HepG2 (cell line): ENCODE data around the gene ARHGDIA. TPM values are rescaled to one million over a fixed set of nuclear protein-coding genes. Genes with fewer than 3 reads are reported as not detected.
A peak's percentile ranks its signal among the peaks of the same experiment; 100 is the strongest.

Experiments
- AGO2 ChIP-seq: fragments of 200-400 bp; formaldehyde crosslinking; optimal IDR thresholded peaks from 2 replicates; pipeline ENCODE3; 2017; ENCODE audit warnings: mild to moderate bottlenecking, low read depth, low read length, moderate library complexity
- ATF7-NPFF ChIP-seq: sonication (generic); formaldehyde crosslinking; IDR thresholded peaks from 2 replicates; pipeline ENCODE4 v1.8.1; 2023; ENCODE audit warnings: mild to moderate bottlenecking, low read depth, missing genetic modification reagents, moderate library complexity
- DRAP1 ChIP-seq: IDR thresholded peaks from 2 replicates; pipeline ENCODE4 v1.6.1; 2016; ENCODE audit warnings: missing genetic modification reagents, missing compliant biosample characterization
- EP300 ChIP-seq, 3 experiments: sonication (generic) in 1 of 3; formaldehyde crosslinking in 1 of 3; IDR thresholded peaks; 2 replicates each; pipeline versions ENCODE4 v1.5.1 to v1.6.1; 2011 to 2020; ENCODE audit warnings: low read depth in 2 of 3, low read length in 2 of 3, borderline replicate concordance in 1 of 3, improper control_type of control experiment in 1 of 3, mild to moderate bottlenecking in 1 of 3, missing genetic modification reagents in 1 of 3, moderate library complexity in 1 of 3
- FIP1L1 ChIP-seq: fragments of 200-400 bp; formaldehyde crosslinking; IDR thresholded peaks from 2 replicates; pipeline ENCODE4 v1.6.1; 2018; ENCODE audit warnings: low read depth, mild to moderate bottlenecking, low read length, moderate library complexity, borderline replicate concordance; ENCODE audit not compliant: insufficient read depth
- GABPB1 ChIP-seq: IDR thresholded peaks from 2 replicates; pipeline ENCODE4 v1.6.1; 2016; ENCODE audit warnings: mild to moderate bottlenecking, missing genetic modification reagents, moderate library complexity, missing compliant biosample characterization
- ISX ChIP-seq: sonication (generic); formaldehyde crosslinking; conservative IDR thresholded peaks from 2 replicates; pipeline ENCODE4 v1.5.0; 2020; ENCODE audit warnings: missing genetic modification reagents
- KDM2A ChIP-seq: sonication (generic); formaldehyde crosslinking; IDR thresholded peaks from 2 replicates; pipeline ENCODE4 v1.4.0; 2020; ENCODE audit warnings: low read depth, missing genetic modification reagents, borderline replicate concordance
- KLF16 ChIP-seq, 2 experiments: sonication (generic) in 1 of 2; formaldehyde crosslinking in 1 of 2; IDR thresholded peaks; 2 replicates each; pipeline versions ENCODE4 v1.6.1 to v1.8.0; 2016 to 2023; ENCODE audit warnings: missing genetic modification reagents in 2 of 2, missing compliant biosample characterization in 1 of 2
- MXI1 ChIP-seq: IDR thresholded peaks from 3 replicates; pipeline ENCODE4 v1.6.1; 2012; ENCODE audit warnings: low read depth, low read length, inconsistent platforms, borderline replicate concordance
- MYC ChIP-seq: sonication (generic); formaldehyde crosslinking; IDR thresholded peaks from 2 replicates; pipeline ENCODE4 v1.9.0; 2021; ENCODE audit warnings: missing genetic modification reagents, borderline replicate concordance
- NCOA1 ChIP-seq: sonication (generic); formaldehyde crosslinking; IDR thresholded peaks from 2 replicates; pipeline ENCODE4 v1.9.0; 2021; ENCODE audit warnings: missing genetic modification reagents
- NFYC ChIP-seq: IDR thresholded peaks from 2 replicates; pipeline ENCODE4 v1.6.1; 2016; ENCODE audit warnings: missing genetic modification reagents, missing compliant biosample characterization
- PAWR ChIP-seq: sonication (generic); formaldehyde crosslinking; IDR thresholded peaks from 2 replicates; pipeline ENCODE4 v1.4.0; 2020; ENCODE audit warnings: missing genetic modification reagents, mild to moderate bottlenecking, borderline replicate concordance
- POLR2AphosphoS5 ChIP-seq: IDR thresholded peaks from 2 replicates; pipeline ENCODE4 v1.6.1; 2012; ENCODE audit warnings: low read depth, low read length
- RARA ChIP-seq: IDR thresholded peaks from 2 replicates; pipeline ENCODE4 v1.6.1; 2016; ENCODE audit warnings: missing genetic modification reagents, missing compliant biosample characterization
- SIN3A ChIP-seq: IDR thresholded peaks from 2 replicates; pipeline ENCODE4 v1.6.1; 2011; ENCODE audit warnings: low read depth, mild to moderate bottlenecking, control low read depth, low read length, borderline replicate concordance
- SP2 ChIP-seq: sonication (generic); formaldehyde crosslinking; IDR thresholded peaks from 2 replicates; pipeline ENCODE4 v1.5.1; 2020; ENCODE audit warnings: mild to moderate bottlenecking, missing genetic modification reagents
- SP4 ChIP-seq: sonication (generic); formaldehyde crosslinking; IDR thresholded peaks from 2 replicates; pipeline ENCODE4 v1.8.1; 2023; ENCODE audit warnings: mild to moderate bottlenecking, missing genetic modification reagents
- SP5 ChIP-seq: IDR thresholded peaks from 2 replicates; pipeline ENCODE4 v1.6.1; 2016; ENCODE audit warnings: low read depth, borderline replicate concordance
- TBX2 ChIP-seq: sonication (generic); formaldehyde crosslinking; IDR thresholded peaks from 2 replicates; pipeline ENCODE4 v1.5.0; 2020; ENCODE audit warnings: missing genetic modification reagents, mild to moderate bottlenecking, borderline replicate concordance
- ZBTB2 ChIP-seq: sonication (generic); formaldehyde crosslinking; IDR thresholded peaks from 2 replicates; pipeline ENCODE4 v1.8.0; 2022; ENCODE audit warnings: low read depth, missing genetic modification reagents
- ZC3H13 ChIP-seq: sonication (generic); formaldehyde crosslinking; IDR thresholded peaks from 2 replicates; pipeline ENCODE4 v1.8.1; 2023; ENCODE audit warnings: mild to moderate bottlenecking, missing genetic modification reagents, moderate library complexity
- ZMAT3 ChIP-seq: sonication (generic); formaldehyde crosslinking; conservative IDR thresholded peaks from 2 replicates; pipeline ENCODE4 v1.7.0; 2021; ENCODE audit warnings: missing genetic modification reagents
- ZNF180 ChIP-seq: sonication (generic); formaldehyde crosslinking; IDR thresholded peaks from 2 replicates; pipeline ENCODE4 v1.4.0; 2020; ENCODE audit warnings: low read depth, missing genetic modification reagents, borderline replicate concordance
- ZNF274 ChIP-seq: sonication (generic); formaldehyde crosslinking; IDR thresholded peaks from 2 replicates; pipeline ENCODE4 v1.5.1; 2020; ENCODE audit warnings: mild to moderate bottlenecking, missing genetic modification reagents
- ZSCAN5A ChIP-seq: sonication (generic); formaldehyde crosslinking; IDR thresholded peaks from 2 replicates; pipeline ENCODE4 v1.8.0; 2022; ENCODE audit warnings: mild to moderate bottlenecking, missing genetic modification reagents, borderline replicate concordance
- polyA plus RNA-seq, 8 experiments: library from polyadenylated mRNA; depleted of rRNA in 3 of 8; stranded (reverse) in 7 of 8; unstranded in 1 of 8; fragments of >200 nt; fragmentation: Illumina TruSeq in 4 of 8; extraction: Trizol in 4 of 8; gene quantifications; 2 replicates each; pipeline versions ENCODE4 v1.2.1 to v1.2.3, GENCODE V29; 2011 to 2016; ENCODE audit warnings: low read depth in 4 of 8, missing spikeins in 1 of 8, mixed read lengths in 1 of 8; ENCODE audit not compliant: insufficient read depth in 1 of 8
- total RNA-seq, 5 experiments: library from RNA; depleted of rRNA; stranded (reverse); fragments of >200 nt; fragmentation: Illumina TruSeq; extraction: Trizol; gene quantifications; 2 replicates each; pipeline ENCODE4 v1.2.3, GENCODE V29; 2016; ENCODE audit warnings: low read depth in 1 of 5

The ARHGDIA gene
- total and polyA plus RNA-seq, 2 of the 13 experiments (the other 11 are each of a cell fraction or from before 2014, with no cell fraction given) = 40.0 to 64.0 TPM

GRCh38 chr17:81911277-81911961 lies 40.3 kb upstream of the ARHGDIA start, which contains the start of gene PCYT2 (continued):
- TF ChIP-seq MYC (CRISPR knock-in tag) = peak; percentile 67; the same call in 1 of the 2 replicates
- peak; percentile 87 for TF ChIP-seq KDM2A (CRISPR knock-in tag)
- TF ChIP-seq ZBTB2 = peak; percentile 47; the same call in 1 of the 2 replicates
- no peak for TF ChIP-seq FIP1L1
- TF ChIP-seq POLR2AphosphoS5 = peak; percentile 55
- no peak for TF ChIP-seq ZSCAN5A (CRISPR knock-in tag)
- peak in 1 of 2 experiments; percentile 56; a peak in 1 of 4 replicates for TF ChIP-seq KLF16 (CRISPR knock-in tag; IDR thresholded peaks at IDR 0.05)
- peak; percentile 67; the same call in 1 of the 2 replicates for TF ChIP-seq ZC3H13 (CRISPR knock-in tag)
- TF ChIP-seq SIN3A = peak; percentile 71; the same call in 1 of the 2 replicates
- peak; percentile 40; the same call in 1 of the 2 replicates for TF ChIP-seq SP4
- TF ChIP-seq NCOA1 = no peak
- TF ChIP-seq GABPB1 (CRISPR knock-in tag) = peak; percentile 66
- peak; percentile 14; the same call in 1 of the 2 replicates for TF ChIP-seq TBX2 (CRISPR knock-in tag)
- no peak for TF ChIP-seq ISX (CRISPR knock-in tag)
- peak; percentile 87 for TF ChIP-seq AGO2
- TF ChIP-seq MXI1 = peak; percentile 84; the same call in 1 of the 3 replicates
- TF ChIP-seq RARA (CRISPR knock-in tag) = 0 out of 2 replicates have a peak, but pooled peaks have one; percentile 11
- TF ChIP-seq ZNF274 (CRISPR knock-in tag) = 0 out of 2 replicates have a peak, but pooled peaks have one; percentile 49
- 0 out of 4 replicates have a peak, but pooled peaks of 1 of the 2 experiments have one; percentile 3 for TF ChIP-seq EP300 (IDR thresholded peaks at IDR 0.05; ENCODE audit: low read depth in 2 of 2, low read length in 2 of 2)
- no peak for TF ChIP-seq EP300 (CRISPR knock-in tag; IDR thresholded peaks at IDR 0.05; ENCODE audit: borderline replicate concordance)
- no peak for TF ChIP-seq ZNF180 (CRISPR knock-in tag)
- peak; percentile 62; the same call in 1 of the 2 replicates for TF ChIP-seq SP5 (CRISPR knock-in tag)
- 0 out of 2 replicates have a peak, but pooled peaks have one; percentile 49 for TF ChIP-seq ATF7-NPFF (CRISPR knock-in tag)
- peak; percentile 76 for TF ChIP-seq NFYC (CRISPR knock-in tag)
- peak; percentile 66 for TF ChIP-seq DRAP1 (CRISPR knock-in tag)
- peak; percentile 84 for TF ChIP-seq SP2 (CRISPR knock-in tag)
- no peak for TF ChIP-seq PAWR (CRISPR knock-in tag)
- no peak for TF ChIP-seq ZMAT3 (CRISPR knock-in tag)
